Common myeloid progenitor, CD34-positive (primary cell): ENCODE results near the gene CELSR1.
A peak's percentile ranks its signal among the peaks of the same experiment; 100 is the strongest.

Experiments
- CTCF ChIA-PET: fragments of 350-600 bp; sonication (Branson Sonifier 250); formaldehyde crosslinking; loops from one replicate; lab custom pipeline; 2021; ENCODE audit warnings: antibody characterized with exemption; lab: Charles Lee
- POLR2A ChIA-PET: fragments of 350-600 bp; sonication (Branson Sonifier 250); formaldehyde crosslinking; loops from one replicate; lab custom pipeline; 2021; ENCODE audit warnings: antibody characterized with exemption; lab: Charles Lee
- DNase-seq, 3 donors: peaks; one replicate each; pipeline versions ENCODE4 v3.0.0 to v3.0.0-alpha.2; 2013
- H3K27ac ChIP-seq, 2 experiments: 1 replicate in 1 of 2; 2 replicates in 1 of 2; pipeline ENCODE4 v1.7.0; 2013; ENCODE audit warnings: inconsistent platforms in 2 of 2, low read length in 2 of 2, mild to moderate bottlenecking in 2 of 2, low read depth in 1 of 2, moderate library complexity in 1 of 2; ENCODE audit not compliant: severe bottlenecking in 2 of 2, insufficient read depth in 1 of 2, poor library complexity in 1 of 2
- H3K27me3 ChIP-seq, 5 experiments: replicated peaks in 2 of 5; 1 replicate in 3 of 5; 2 replicates in 2 of 5; pipeline versions ENCODE4 v1.6.1 to v1.7.0; 2013; ENCODE audit warnings: low read length in 4 of 5, mild to moderate bottlenecking in 2 of 5, moderate library complexity in 2 of 5, inconsistent platforms in 1 of 5; ENCODE audit not compliant: insufficient read depth in 5 of 5, control insufficient read depth in 4 of 5
- H3K36me3 ChIP-seq, 4 experiments: 1 replicate in 2 of 4; 2 replicates in 2 of 4; pipeline versions ENCODE4 v1.6.1 to v1.7.0; 2013; ENCODE audit warnings: low read length in 3 of 4, control low read depth in 1 of 4, mild to moderate bottlenecking in 1 of 4; ENCODE audit not compliant: control insufficient read depth in 4 of 4, insufficient read depth in 4 of 4
- H3K4me1 ChIP-seq, 4 experiments: 1 replicate in 3 of 4; 2 replicates in 1 of 4; pipeline versions ENCODE4 v1.6.1 to v1.7.1; 2013; ENCODE audit warnings: low read length in 3 of 4, mild to moderate bottlenecking in 3 of 4, control low read depth in 1 of 4, inconsistent platforms in 1 of 4, moderate library complexity in 1 of 4; ENCODE audit not compliant: control insufficient read depth in 4 of 4, insufficient read depth in 4 of 4; ENCODE audit errors: control extremely low read depth in 1 of 4
- H3K4me3 ChIP-seq, 7 experiments: 1 replicate in 4 of 7; 2 replicates in 3 of 7; pipeline versions ENCODE4 v1.5.1 to v1.7.0; 2013; ENCODE audit warnings: mild to moderate bottlenecking in 7 of 7, low read length in 6 of 7, moderate library complexity in 6 of 7, inconsistent platforms in 2 of 7, low read depth in 2 of 7, control low read depth in 1 of 7; ENCODE audit not compliant: insufficient read depth in 4 of 7, control insufficient read depth in 1 of 7; ENCODE audit errors: extremely low read depth in 1 of 7
- H3K9me3 ChIP-seq, 5 experiments: 1 replicate in 4 of 5; 2 replicates in 1 of 5; pipeline versions ENCODE4 v1.6.1 to v1.7.1; 2013; ENCODE audit warnings: low read length in 4 of 5, mild to moderate bottlenecking in 2 of 5, inconsistent platforms in 1 of 5, low read depth in 1 of 5, moderate library complexity in 1 of 5; ENCODE audit not compliant: control insufficient read depth in 4 of 5, insufficient read depth in 2 of 5; ENCODE audit errors: control extremely low read depth in 1 of 5
- WGBS: methylation state at CpG from one replicate; pipeline ENCODE4 v1.1.5; 2013; ENCODE audit not compliant: insufficient coverage; 5-methylcytosine and 5-hydroxymethylcytosine counted together

Gene CELSR1

DNA sequence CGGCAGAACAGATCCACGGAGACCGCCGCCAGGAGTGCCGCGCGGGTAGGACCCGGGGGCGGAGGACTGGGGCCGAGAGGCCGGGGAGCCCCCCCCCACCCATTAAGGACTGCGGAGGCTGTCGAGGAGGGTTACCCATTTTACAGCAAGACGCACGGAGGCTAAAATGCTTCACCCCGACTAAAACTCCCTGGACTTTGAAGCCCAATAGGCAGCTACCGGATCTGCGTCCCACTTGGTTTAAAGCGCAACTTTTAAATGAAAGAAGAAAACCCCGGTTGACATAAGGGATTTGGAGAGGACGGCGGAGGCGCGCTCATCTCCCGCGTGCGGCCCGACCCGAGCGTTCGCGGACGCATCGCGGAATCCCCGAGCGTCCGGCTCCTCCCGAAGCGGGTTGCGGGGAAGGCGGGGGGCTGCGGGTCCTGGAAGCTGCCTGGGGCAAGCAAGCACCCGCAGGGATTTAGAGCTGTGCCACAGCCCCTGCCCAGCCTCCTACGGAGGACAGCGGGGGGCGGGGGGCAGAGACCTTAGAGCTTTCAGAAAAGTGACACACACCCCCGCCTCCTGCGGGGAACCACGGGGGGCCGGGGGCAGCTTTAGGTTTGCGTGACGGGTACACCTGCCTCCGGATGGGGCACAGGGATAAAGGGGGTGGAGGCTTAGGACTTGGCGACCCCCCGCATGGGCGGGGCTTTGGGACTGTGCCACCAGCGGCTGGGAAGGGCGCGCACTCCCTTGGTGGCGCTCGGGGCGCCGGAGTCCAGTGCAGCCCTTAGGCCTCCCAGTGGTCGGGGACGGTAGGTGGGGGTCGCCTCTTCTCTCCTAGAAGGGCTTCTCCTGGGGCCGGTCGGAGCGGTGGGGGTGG, 760 bp upstream of the CELSR1 start:
- CTCF ChIA-PET = interaction anchor here (0.7 to 3.4 kb wide), 4 partner anchors 10 to 175 kb away, joined by 3 to 21 read pairs (median 4); no protein-coding TSS in a partner anchor
- no peak overlapping the region for H3K27ac ChIP-seq
- H3K4me3 ChIP-seq = peak overlapping the region in 5 of 7 experiments; percentile 5 to 64 (median 57)
- under 1% methylated on average over 66 of the region's 70 CpGs for WGBS
- H3K9me3 ChIP-seq = peaks cover 0 to 25% (median 20%) of the 10 kb centered on the region in 5 experiments
- peak in 2 of 3 donors; percentile 42 to 44 for DNase-seq
- H3K27me3 ChIP-seq = peaks cover 0 to 79% (median 36%) of the 10 kb centered on the region in 5 experiments
- POLR2A ChIA-PET = no interaction called here
- peaks cover 0 to 18% (median 11%) of the 10 kb centered on the region in 4 experiments for H3K4me1 ChIP-seq
- H3K36me3 ChIP-seq = no peaks in the 10 kb centered on the region

- Histone ChIP-seq H3K27ac (no peak overlapping the region), H3K36me3 (no peaks in the 10 kb centered on the region), H3K27me3 (peaks cover 0 to 78% (median 36%) of the 10 kb centered on the region in 5 experiments), H3K4me3 (peak overlapping the region in 4 of 7 experiments; percentile 11 to 64 (median 46)), H3K4me1 (peaks cover 0 to 18% (median 11%) of the 10 kb centered on the region in 4 experiments), H3K9me3 (peaks cover 0 to 25% (median 20%) of the 10 kb centered on the region in 5 experiments)
- DNase-seq = peak in 2 of 3 donors; percentile 15 to 28
- WGBS = 4% methylated on average over 106 of the region's 118 CpGs
- ChIA-PET CTCF (interaction anchor here (1.4 kb wide), 1 partner anchor 169 kb away, joined by 3 read pairs; no protein-coding TSS in a partner anchor), POLR2A (interaction anchor here (0.6 kb wide), 1 partner anchor 1956 kb away, joined by 6 read pairs; no protein-coding TSS in a partner anchor)
Measured at GRCh38 chr22:46536537-46537224, 739 bp downstream of the CELSR1 start.

DNA sequence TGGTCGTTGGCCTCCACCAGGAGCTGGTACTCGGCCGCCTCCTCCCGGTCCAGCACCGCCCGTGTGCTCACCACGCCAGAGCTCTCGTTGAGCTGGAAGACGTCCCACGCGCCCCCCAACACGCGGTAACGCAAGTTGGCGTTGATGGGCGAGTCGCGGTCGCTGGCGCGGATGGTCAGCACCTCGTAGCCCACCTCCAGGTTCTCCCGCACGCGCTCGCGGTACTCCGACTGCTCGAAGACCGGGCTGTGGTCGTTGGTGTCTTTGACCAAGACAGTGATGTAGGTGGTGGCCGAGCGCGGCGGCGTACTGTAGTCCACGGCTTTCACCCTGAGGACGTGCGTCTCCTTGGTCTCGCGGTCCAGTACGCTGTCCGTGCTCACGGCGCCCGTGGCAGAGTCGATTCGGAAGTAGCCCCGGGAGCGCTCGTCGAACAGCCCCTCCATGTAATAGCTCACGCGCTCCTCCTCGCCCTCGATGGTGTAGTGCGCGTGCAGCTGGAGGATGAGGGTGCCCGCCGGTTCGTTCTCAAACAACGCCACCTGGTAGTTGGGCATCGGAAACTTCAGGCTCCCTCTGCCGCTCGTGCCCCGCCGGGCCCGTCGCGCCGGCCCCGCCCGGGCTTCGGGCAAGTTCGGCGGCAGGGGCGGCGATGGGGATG, 1.4 kb downstream of the CELSR1 start:
- Histone ChIP-seq H3K4me3 (no peak overlapping the region), H3K27ac (no peak overlapping the region), H3K36me3 (no peaks in the 10 kb centered on the region), H3K9me3 (peaks cover 0 to 25% (median 20%) of the 10 kb centered on the region in 5 experiments), H3K4me1 (peaks cover 0 to 18% (median 11%) of the 10 kb centered on the region in 4 experiments), H3K27me3 (peaks cover 0 to 72% (median 31%) of the 10 kb centered on the region in 5 experiments)
- 68% methylated on average over 78 of the region's 78 CpGs for WGBS
- CTCF ChIA-PET = interaction anchor here (1.4 kb wide), 1 partner anchor 168 kb away, joined by 3 read pairs; no protein-coding TSS in a partner anchor
- POLR2A ChIA-PET = no interaction called here
- no peak for DNase-seq

DNA sequence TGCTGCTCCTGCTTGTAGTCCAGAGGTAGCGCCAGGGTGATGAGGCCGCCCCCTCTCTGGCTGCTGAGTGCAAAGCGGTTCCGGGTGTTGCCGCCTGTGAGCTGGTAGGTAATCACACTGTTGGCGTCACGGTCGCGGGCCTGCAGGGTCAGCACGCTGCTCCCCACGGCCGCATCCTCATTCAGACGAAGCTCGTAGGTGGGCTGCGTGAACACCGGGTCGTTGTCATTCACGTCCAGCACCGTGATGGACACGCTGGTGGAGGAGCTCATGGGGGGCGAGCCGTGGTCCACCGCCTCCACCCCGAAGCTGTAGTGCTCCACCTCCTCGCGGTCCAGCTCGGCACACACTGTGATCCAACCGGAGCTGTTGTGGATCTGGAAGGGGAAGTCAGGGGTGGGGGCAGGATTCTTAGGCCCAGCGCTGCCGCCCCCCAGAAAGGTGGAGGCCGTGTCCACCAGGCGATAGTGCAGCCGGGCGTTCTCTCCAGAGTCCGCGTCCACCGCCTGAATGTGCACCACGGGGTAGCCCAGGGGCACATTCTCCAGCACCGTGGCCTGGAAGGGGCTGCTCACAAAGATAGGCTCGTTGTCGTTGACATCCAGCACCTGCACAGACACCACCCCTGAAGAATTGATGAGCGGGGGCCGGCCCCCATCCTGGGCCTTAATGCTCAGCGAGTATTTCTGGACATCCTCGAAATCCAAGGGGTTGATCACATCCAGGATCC, 2.4 kb downstream of the CELSR1 start:
- ChIA-PET POLR2A (no interaction called here), CTCF (interaction anchor here (1.6 kb wide), 1 partner anchor 166 kb away, joined by 3 read pairs; no protein-coding TSS in a partner anchor)
- Histone ChIP-seq H3K4me3 (no peak overlapping the region), H3K27ac (no peak overlapping the region), H3K27me3 (peaks cover 0 to 64% (median 25%) of the 10 kb centered on the region in 5 experiments), H3K36me3 (no peaks in the 10 kb centered on the region), H3K9me3 (peaks cover 0 to 25% (median 20%) of the 10 kb centered on the region in 5 experiments), H3K4me1 (peaks cover 0 to 18% (median 11%) of the 10 kb centered on the region in 4 experiments)
- 97% methylated on average over 34 of the region's 45 CpGs for WGBS
- DNase-seq = no peak

DNA sequence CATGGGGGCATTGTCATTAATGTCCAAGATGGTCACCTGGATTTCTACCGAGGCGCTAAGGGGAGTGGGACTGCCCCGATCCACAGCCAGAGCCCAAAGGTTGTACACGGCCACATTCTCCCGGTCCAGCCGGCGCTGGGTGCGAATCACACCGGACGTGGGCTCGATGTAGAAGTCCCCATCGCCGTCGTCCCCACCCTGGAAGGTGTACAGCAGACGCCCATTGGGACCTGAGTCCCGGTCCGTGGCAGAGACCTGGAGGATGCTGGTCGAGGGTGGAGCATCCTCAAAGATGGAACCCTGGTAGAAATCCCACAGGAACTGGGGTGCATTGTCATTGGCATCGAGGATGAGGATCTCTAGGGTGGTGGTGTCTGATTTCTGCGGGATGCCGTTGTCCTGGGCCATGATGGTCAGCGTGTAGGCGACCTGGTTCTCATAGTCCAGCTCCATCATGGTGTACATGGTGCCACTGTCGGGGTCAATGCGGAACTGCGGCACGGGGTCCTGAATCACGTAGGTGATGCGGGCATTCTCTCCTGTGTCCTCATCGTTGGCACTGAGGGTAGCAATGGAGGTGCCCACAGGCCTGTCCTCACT, 3.1 kb downstream of the CELSR1 start:
- Histone ChIP-seq H3K27ac (no peak overlapping the region), H3K27me3 (peaks cover 0 to 56% (median 21%) of the 10 kb centered on the region in 5 experiments), H3K9me3 (peaks cover 0 to 25% (median 20%) of the 10 kb centered on the region in 5 experiments), H3K4me1 (peaks cover 0 to 18% (median 11%) of the 10 kb centered on the region in 4 experiments), H3K4me3 (no peak overlapping the region), H3K36me3 (no peaks in the 10 kb centered on the region)
- WGBS = 98% methylated on average over 24 of the region's 30 CpGs
- DNase-seq = no peak
- POLR2A ChIA-PET = no interaction called here
- CTCF ChIA-PET = interaction anchor here (0.8 to 1.6 kb wide), 2 partner anchors 38 to 165 kb away, joined by 3 read pairs; no protein-coding TSS in a partner anchor
